Activated CD4-positive, CD25-positive, alpha-beta regulatory T cell treated with anti-CD3 and anti-CD28 coated beads, Interleukin-2, amount 50 U/mL, for 16 hours (primary cell): ENCODE data around the gene GPM6B.
A peak's percentile ranks its signal among the peaks of the same experiment; 100 is the strongest.

Source experiments
- DNase-seq: peaks from one replicate; pipeline ENCODE4 v3.0.0-alpha.2; 2020; ENCODE audit warnings: low read depth, low spot score

The GPM6B gene

DNA sequence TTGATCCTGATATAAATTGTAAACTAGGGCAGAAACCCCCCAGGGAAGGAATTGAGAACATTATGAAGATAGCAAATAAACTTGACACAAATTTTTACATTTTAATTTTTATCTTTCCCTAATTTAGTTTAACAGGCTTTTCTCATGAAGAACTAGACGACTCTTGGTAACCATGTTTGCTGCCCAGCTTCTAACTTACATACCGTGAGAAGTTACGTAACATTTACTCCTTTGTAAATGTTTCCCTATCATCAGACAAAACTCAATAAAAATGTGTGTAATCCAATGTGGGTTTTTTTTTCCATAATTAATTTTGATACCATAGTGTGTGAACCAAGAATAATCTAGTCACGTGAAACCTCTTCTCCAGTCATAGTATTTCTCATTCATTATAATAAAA, 48.0 kb downstream of the GPM6B start:
- DNase-seq: no peak

DNA sequence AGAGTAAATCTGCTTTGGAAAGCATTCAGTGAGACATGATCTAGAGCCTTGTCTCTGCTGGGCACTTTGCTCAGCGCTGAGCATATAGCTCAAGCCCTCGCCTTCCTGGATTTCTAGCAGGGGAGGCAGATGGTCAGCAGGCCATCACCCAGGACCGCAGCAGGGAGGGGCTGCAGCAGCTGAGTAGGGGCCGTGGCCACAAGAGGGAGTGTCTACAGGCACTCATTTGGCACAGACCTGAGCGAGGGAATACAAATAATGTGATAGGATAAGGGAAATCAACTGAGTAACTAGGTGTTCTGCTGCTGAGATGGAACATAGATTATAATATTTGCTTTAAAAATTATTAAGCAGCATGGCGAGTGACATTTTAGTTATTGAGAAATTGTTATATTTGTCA, 52.1 kb downstream of the GPM6B start:
- no peak for DNase-seq

DNA sequence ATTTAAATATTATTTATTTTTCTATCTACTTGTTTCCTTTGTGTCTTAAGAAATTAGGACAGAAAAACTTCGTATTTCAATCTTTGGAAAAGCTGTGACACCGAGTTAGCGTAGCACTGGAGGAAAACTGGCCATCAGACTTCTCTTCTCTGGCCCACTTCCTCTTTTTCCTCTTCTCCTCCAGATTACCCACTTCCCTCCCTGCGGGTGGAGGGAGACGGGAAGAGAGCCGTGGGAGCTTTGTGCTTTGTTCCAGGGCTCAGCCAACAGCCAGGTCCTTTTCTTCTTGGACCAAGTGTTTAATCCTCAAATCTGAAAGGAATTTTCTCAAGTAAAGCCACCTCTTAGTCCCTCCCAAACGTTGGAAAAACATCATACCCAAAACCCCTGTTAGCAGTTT, 52.6 kb downstream of the GPM6B start:
- DNase-seq: no peak

DNA sequence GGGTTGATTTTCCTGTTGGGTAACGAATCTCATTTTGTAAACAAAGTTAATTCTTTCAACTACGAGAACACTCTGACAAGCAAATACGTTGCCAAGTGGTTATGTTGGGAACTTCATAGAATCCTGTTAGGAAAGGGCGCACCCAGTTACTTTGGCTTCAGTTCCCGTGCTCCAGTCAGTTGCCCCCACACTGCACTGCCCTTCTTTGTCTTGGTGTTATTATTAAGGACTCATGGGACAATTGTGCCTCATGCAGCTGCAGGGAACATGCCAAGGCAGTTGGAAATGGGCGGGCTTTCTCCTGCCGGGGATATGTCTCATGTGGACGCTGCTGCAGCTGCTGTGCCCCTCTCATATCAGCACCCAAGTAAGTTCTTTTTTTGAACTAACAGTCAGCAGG, 53.4 kb downstream of the GPM6B start:
- DNase-seq: no peak

DNA sequence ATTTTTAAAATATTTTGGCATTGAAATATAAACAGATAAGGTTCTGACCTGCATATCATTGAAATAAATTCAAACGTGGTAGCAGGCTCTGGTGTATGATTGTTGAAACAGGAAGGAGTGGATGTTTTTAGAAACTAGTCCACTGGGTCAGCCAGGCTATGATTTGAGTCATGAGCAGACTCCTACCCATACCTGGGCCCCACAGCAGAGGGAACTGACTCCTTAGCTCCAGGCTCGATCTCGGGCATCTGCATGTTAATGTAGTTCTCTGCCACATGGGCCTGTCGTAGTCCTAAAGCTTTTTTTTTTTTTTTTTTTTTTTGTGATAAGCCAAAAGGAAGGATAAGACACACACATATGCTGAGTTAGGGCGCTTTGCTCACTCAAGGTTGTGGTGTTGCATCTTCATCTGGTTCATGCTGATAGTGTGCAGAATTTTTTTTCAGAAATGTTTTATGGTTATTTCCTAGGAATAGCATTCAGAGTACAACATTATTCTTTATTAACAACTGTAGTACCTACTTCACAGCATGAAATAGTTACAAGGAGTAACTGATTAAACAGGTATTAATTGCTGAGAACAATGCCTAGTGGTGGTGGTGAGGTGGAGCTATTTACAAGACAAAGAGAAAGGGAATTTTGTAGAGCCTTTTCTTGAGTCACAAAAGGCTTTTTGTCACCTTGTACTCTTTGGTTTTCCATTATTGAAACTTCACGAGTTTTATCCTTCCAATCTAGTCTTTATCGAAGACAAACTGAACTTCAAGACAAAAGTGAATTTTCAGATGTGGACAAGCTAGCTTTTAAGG, 55.1 kb downstream of the GPM6B start:
- no peak for DNase-seq

DNA sequence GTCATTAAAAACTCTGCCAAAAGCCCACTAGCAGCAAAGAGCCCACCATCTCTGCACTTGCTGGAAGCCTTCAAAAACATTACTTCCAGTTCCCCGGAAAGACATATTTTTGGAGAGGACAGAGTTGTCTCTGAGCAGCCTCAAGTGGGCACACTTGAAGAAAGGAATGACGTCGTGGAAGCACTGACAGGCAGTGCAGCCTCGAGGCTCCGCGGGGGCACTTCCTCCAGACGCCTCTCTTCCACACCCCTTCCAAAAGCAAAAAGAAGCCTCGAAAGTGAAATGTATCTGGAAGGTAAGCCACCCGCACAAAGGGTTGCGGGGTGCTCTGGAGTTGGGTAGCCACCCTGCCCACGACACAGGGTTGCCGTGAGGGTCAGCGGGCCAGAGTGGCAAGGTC, 56.5 kb downstream of the GPM6B start:
- no peak for DNase-seq

DNA sequence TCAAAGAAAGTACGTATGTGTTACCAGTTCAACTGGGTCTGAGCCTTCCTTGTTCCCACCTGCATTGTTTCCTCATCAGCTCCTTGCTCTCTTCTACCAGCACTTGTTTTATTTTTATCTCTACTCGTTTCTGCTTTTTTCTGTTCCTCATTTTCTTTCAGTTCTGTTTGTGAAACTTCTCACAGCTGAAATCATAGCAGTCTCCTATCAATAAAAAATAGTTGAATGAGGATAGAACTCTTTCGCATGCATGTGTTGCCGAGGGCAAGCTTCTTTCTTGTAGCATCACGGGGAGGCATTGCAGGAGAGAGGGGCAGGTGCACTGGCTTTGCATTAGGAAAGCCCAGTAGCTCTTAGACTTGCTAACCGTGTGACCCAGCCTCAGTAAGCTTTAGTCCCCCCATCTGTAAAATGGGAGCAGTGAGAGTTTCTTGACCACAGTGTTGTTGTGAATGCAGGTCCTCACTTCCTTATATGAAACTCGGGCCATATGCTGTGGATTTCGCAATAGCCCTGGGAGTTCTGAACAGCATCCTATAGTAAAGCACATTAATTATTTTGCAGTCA, 57.7 kb downstream of the GPM6B start:
- DNase-seq: no peak

DNA sequence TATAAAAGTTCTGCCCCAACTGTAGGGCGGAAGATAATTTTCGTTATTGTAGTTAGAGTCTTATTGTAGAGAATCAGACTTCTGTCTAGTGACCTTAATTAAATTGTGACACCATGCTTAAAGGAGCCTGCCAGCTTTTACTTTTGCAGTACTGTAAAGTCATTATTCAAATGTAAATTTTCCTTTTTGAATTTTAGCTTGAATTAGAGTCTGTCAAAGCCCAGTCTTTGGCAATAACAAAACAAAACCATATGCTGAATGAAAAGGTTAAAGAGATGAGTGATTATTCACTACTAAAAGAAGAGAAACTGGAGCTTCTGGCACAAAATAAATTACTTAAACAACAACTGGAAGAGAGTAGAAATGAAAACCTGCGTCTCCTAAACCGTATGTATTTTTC, 60.5 kb downstream of the GPM6B start:
- no peak for DNase-seq

DNA sequence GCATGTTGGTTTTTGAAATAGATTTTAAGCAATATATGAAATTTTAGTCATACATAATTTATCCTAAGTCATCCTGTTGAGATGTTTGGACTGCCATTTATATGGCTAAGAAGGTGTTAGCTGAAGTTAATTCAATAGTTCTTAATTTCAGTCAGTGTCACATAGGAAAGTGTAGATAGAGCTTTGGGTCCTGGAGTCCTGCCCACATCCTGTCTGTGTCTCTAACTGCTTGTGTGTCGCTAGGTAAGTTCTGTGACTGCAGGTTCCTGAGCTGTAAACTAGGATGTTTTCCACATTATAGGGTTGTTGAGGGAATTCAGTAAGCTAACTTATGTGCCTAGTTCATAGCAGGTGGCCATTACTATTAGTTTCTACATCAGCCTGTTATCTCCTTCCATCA, 61.6 kb downstream of the GPM6B start:
- no peak for DNase-seq

DNA sequence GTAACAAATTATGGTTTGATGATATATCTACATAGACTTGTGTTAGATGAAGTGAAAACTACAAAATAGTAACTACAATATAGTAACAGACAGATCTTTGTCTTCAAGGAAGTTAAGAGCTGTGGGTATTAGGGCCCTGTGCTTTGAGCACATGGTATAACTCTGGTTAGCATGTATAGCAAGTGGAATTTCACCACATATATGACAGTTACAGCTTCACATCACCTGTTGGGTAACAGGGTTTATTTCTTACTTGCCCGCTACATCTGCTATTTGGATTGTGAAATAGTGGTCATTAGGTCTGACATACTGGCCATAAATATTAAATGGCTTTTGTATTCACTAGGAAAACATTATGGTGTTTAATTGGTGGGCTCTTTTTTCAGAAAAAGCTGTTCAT, 62.1 kb downstream of the GPM6B start:
- DNase-seq: no peak

DNA sequence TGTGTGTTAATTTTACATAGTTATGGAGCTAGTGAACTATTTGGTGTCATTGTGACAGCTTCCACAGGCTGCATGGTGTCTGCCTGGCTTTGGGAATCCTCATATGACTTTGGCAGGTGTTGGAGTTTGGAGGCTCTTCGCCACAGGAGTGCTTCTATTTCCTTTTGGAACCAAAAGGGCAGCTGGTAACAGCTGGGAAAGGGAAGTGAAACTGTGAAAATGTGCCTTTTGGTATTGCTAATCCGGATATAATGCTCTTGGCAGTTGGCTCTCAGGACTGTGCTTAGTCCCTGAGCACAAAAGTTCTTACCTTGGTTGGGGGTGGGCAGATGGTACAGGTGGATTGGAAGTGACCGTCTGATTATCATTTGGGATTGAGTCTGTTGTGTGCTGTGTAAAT, 64.2 kb downstream of the GPM6B start:
- DNase-seq: no peak

DNA sequence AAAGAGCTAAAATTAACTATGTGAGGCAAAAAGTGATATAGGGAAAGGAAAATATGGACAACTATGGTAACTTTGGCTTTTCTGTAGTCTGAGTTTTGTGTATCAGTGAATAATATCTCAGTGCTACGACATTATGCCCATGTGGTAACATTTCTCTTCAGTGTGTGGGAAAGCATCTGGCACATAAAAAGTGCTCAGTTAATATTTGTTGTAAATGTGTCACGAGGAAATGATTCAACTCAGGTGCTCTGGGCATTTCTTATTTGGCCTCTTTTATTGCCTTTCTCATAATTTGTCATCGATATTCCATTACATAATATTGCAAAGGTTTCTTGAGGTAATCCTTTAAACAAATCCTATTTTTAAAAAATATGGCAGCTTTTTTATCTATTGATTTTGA, 64.8 kb downstream of the GPM6B start:
- no peak for DNase-seq

DNA sequence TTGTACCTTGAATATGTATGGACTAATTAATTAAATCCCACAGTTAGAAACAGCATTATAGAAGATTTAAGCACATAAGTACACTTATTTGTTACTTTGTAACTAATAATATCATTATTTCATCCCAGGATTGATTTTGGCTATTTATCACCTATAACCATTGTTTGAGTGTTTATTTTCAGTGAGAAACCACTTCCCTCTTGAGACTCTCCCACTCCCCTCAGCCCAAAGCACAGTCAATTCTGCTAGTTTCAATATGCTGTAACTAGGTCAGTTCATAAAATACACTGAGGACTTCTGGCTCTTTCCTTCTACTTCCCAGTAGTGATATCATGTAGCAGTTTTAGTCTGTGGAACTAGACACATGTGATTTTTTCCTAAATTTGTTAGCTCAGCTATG, 66.1 kb downstream of the GPM6B start:
- no peak for DNase-seq

DNA sequence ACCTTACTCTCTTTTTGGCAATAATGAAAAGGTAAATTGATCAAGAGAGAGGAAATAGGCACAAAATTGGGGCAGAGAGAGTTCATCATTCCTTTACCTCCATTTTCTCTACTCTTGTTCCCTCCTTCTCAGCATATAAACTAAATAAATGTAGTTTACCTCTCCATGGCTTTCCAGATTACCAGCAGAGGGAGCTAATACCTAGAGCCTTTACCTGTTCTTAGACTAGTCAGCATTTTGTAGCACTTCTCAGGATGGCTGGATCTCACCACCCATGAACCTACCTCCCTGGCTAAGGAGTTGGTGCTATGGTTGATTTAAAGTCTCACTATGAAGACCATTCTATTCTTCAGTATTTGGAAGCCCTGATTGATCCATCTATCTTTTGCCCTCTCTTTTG, 66.7 kb downstream of the GPM6B start:
- no peak for DNase-seq

DNA sequence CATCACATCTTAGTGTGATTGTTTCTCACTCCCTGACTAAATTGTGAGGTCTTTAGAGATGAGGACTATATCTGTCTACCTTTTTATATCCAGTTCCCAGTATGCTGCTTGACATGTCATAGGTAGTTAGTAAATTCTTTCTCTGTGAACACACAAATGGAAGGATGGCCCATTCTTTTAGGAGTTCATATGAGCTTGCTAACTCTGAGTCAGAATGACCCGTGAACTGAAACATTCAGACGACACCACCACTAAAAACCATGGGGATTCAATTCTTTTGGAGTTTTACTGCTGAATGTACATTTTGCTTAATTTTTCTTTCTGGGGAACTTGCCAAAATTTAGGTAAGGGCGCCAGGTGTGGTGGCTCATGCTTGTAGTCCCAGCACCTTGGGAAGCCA, 68.4 kb downstream of the GPM6B start:
- DNase-seq: no peak

DNA sequence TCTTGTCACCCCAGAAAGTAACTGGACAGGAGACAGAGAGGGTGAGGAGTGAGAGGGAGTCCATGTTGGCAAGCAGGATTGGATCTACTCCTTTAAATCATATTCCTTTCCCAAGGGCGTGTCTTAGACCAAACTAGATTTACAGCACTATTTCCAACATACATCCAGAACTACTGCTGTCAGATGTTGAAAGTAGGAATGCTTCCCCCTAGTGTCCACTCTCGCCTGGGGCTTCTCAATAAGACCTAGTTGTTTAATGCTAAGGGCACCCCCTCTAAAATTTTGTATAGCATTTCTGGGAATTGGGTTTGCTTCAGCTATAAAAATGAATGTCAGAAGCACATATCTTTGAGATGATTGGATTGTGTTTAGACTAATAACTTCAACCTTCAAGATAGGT, 69.1 kb downstream of the GPM6B start:
- DNase-seq: no peak

DNA sequence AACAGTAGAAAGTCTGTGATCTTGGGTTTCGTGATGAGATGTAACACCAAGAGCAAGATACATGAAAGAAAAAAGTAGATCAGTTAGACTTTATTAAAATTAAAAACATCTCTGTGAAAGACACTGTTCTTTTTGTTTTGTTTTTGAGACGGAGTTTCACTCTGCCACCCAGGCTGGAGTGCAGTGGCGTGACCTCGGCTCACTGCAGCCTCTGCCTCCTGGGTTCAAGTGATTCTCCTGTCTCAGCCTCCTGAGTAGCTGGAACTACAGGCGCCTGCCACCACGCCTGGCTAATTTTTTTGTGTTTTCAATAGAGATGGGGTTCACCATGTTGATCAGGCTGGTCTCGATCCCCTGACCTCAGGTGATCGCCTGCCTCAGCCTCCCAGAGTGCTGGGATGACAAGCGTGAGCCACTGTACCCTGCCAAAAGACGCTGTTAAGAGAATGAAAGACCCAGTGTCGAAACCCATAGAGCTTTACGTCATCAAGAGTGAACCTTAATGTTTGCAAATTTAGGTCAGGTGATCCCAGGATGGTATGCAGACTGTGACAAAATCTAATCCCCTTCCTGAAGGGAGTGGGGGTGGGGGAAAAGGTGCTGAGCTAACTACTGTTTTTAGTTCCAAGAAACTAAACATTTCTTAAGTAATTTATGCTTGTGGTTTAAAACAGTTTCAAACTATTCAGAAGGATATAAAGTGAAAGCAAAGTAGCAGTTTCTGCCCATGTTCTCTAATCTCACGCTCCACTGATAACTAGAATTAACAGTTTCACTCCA, 74.3 kb downstream of the GPM6B start:
- peak; percentile 10 for DNase-seq

DNA sequence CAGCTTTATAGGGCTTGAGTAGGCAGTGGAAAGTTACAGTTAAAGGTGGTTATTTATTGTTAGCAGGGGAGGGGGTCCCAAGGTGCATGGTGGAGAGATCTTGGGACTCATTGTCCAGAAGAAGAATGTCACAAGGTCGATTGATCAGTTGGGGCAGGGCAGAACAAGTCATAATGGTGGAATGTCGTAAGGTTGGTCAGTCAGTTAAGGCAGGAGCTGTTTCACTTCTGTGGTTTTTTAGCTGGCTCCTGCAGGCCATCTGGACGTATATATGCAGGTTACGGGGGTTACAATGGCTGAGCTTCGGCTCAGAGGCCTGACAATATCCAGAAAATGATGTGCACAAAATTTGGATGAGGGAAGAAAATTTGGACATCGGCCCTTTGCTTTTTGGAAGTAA, 75.2 kb downstream of the GPM6B start:
- no peak for DNase-seq

DNA sequence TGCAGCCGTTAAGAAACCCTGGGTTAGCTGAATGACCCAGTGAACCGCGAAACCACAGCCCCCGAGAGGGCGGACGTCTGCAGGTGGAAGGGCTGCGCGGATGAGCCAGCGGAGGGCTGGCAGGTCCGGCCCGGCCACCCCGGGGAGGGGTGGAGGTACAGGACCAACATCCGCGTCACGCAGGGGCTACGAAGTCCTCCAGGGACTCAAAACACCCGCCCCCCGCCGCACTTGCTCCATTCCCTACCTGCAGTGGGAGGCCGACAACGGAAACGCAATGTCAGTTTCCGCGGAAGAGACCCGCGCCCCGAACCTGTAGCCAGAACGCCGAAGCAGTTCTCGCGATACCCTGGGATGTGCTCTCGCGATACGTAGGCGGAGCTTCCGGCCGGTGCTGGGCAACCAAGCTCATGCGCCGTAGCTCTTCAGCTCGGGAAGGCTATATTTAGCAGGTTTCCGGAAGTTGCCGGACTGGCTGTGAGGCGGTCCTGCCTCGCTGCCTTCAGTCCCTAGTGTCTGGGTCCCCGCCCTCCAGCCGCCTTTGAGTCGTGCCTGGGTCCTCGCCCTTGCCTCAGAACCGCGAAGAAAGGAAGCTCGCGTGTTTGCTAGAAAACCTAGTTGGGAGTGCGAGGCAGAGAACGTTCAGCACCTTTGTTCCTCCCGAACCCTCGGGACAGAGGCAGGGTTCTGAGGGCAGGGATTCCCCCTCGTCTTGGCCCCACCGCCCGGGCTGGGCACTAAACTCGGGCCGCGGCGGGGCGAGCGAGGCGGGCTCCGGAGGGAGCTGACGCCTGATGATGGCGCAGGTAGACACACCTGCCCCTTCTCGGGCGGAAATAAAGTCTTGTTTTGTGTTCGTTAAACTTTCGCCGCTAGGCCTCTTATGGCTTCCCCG, 82.4 kb downstream of the GPM6B start, which contains the start of the genes OFD1 and TRAPPC2:
Gene OFD1, plus strand, starts transcription at position 471 of the 895 bp plus-strand sequence. Its CDS starts 324 bp downstream, at position 795.
Gene TRAPPC2, minus strand, starts transcription at position 343 of the 895 bp plus-strand sequence. CDS start 14,657 bp downstream, outside the sequence.
- DNase-seq: peak; percentile 72

DNA sequence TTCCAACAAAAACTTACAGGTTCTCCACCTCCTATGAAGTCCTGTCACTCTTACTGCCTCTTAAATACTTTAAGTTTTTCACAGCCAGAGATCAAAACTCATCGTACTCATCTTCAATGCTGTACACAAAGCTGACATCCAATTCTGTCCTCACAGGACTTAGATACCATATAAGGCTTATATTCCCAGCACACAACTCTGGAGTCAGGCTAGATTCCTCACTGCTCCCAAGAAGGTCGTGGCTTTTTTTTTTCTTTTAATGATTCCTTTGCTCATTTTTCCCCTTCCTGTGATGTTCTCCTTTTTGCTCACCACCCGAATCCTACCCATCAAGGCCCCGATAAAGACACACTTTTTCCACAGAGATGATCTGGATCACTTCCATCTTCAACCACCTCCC, 83.4 kb downstream of the GPM6B start:
- no peak for DNase-seq

DNA sequence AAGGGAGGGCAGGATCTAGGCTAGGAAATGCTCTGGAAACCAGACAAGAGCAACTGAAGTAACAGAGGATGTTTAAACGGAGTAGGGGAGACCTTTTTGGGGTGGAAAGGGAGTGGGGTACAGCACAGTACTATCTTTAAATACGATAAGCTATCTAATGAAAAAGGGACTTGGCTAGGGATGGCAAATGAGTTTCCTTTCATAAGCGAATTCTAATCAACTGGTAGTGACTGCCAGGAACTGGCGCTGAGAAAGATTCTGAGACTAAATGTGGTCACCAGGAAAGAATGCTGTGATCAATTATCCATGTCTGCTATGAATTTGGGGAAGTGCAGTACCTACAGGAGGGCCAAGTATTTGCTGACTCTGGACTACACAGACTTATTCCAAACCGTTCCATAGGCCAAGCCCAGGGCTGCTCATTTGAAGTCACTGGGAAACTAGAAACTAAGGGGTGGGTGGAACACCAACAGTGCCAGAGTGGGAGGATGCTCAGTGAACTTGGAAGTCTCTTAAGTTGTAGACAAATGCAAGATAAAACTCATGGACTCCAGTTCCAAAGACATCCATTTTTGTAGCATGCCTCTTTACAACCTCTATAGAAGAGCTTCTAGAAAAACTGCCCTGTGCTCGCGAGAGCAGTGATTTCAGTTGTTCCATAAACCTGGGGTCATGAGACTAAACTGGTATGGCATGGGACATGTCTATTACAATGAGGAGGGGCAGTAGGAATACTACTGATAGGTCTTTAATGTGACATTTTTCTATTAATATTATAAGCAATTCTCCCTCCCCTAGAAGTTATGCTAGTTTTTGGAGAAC, 84.4 kb downstream of the GPM6B start:
- no peak for DNase-seq
